C4-2B (cell line): ENCODE data around the gene NIPA2.
"Not testable (repeated sequence)": the region's sequence is repeated elsewhere in the genome, so short reads cannot be mapped to it uniquely, and the experiment has no call there.

ENCODE experiments used
- H3K27ac ChIP-seq: fragments of 450-650 bp; 2 replicates; pipeline ENCODE4 v1.5.1; 2017
- CTCF ChIP-seq: fragments of 450-650 bp; conservative IDR thresholded peaks from 2 replicates; pipeline ENCODE4 v1.5.1; 2017; ENCODE audit warnings: mild to moderate bottlenecking
- ZFX ChIP-seq: fragments of 450-650 bp; IDR thresholded peaks from 2 replicates; pipeline ENCODE4 v1.6.1; 2017

Gene NIPA2

GRCh38 chr15:22838292-22839042 lies at the start of gene NIPA2:
Gene NIPA2 (plus strand): TSS chr15:22838666. CDS start chr15:22851732, 13,066 bp downstream.
- TF ChIP-seq ZFX (peak; percentile 51; the same call in 1 of the 2 replicates), CTCF (no peak; the same call in 1 of the 2 replicates)

GRCh38 chr15:22794063-22794462 lies 44.4 kb upstream of the NIPA2 start:
- no peak overlapping the region for H3K27ac ChIP-seq
- no peak for TF ChIP-seq ZFX
- no peak for TF ChIP-seq CTCF

More at GRCh38 chr15:22838292-22839042, at the start of gene NIPA2:
- peak within 1 kb of the TSS; percentile 93 for H3K27ac ChIP-seq

- no peak overlapping the region for H3K27ac ChIP-seq
- no peak for TF ChIP-seq ZFX
- no peak for TF ChIP-seq CTCF
Measured at GRCh38 chr15:22794621-22795167, 43.8 kb upstream of the NIPA2 start.

- TF ChIP-seq ZFX (no peak), CTCF (no peak)
- H3K27ac ChIP-seq: no peak overlapping the region
Measured at GRCh38 chr15:22795206-22796063, 43.0 kb upstream of the NIPA2 start.

GRCh38 chr15:22796079-22796478 lies 42.4 kb upstream of the NIPA2 start:
- TF ChIP-seq CTCF (no peak), ZFX (no peak)
- no peak overlapping the region for H3K27ac ChIP-seq

GRCh38 chr15:22799902-22800301 lies 38.6 kb upstream of the NIPA2 start:
- no peak overlapping the region for H3K27ac ChIP-seq
- TF ChIP-seq ZFX: no peak
- TF ChIP-seq CTCF: no peak

- not testable (repeated sequence) for H3K27ac ChIP-seq
Measured at GRCh38 chr15:22803006-22803405, 35.5 kb upstream of the NIPA2 start.
